CD4-positive, alpha-beta T cell (primary cell): Measurements from ENCODE around the gene UNC5B. TPM values are rescaled to one million over a fixed set of nuclear protein-coding genes. Genes with fewer than 3 reads are reported as not detected.

Source experiments
- ATAC-seq: fragments of 200-7000 bp; cut with Tn5 transposase; one replicate; pipeline ENCODE4 v1.10.0; 2022; ENCODE audit warnings: mild to moderate bottlenecking; ENCODE audit not compliant: poor library complexity
- CTCF ChIA-PET: fragments of 350-600 bp; sonication (Branson Sonifier 250); formaldehyde crosslinking; loops from one replicate; lab custom pipeline; 2021; ENCODE audit warnings: antibody characterized with exemption, inconsistent platforms; lab: Charles Lee
- POLR2A ChIA-PET: fragments of 350-600 bp; sonication (Branson Sonifier 250); formaldehyde crosslinking; loops from one replicate; lab custom pipeline; 2021; ENCODE audit warnings: antibody characterized with exemption, inconsistent platforms; lab: Charles Lee
- DNase-seq, 14 experiments: peaks; one replicate each; pipeline ENCODE4 v3.0.0-alpha.2; 2013 to 2020; ENCODE audit warnings: mixed read lengths in 2 of 14
- H3K27ac ChIP-seq, 2 donors: one replicate each; pipeline versions ENCODE4 v1.5.1 to v1.7.0; 2013; ENCODE audit warnings: low read length in 2 of 2, low read depth in 1 of 2, mild to moderate bottlenecking in 1 of 2
- H3K27me3 ChIP-seq, 2 experiments: 1 replicate in 1 of 2; 2 replicates in 1 of 2; pipeline versions ENCODE4 v1.6.1 to v1.7.0; 2013; ENCODE audit warnings: low read length in 2 of 2, control low read depth in 1 of 2, mild to moderate bottlenecking in 1 of 2, moderate library complexity in 1 of 2; ENCODE audit not compliant: insufficient read depth in 2 of 2, control insufficient read depth in 1 of 2
- H3K36me3 ChIP-seq: one replicate; pipeline ENCODE4 v1.6.1; 2013; ENCODE audit warnings: low read length, control low read depth; ENCODE audit not compliant: insufficient read depth
- H3K4me1 ChIP-seq: one replicate; pipeline ENCODE4 v1.6.1; 2013; ENCODE audit warnings: low read length, control low read depth; ENCODE audit not compliant: insufficient read depth
- H3K4me3 ChIP-seq: one replicate; pipeline ENCODE4 v1.5.1; 2013; ENCODE audit warnings: mild to moderate bottlenecking, low read length, moderate library complexity
- H3K9me3 ChIP-seq, 2 experiments: 1 replicate in 1 of 2; 2 replicates in 1 of 2; pipeline versions ENCODE4 v1.6.1 to v1.7.0; 2013; ENCODE audit warnings: low read length in 2 of 2, mild to moderate bottlenecking in 2 of 2, control low read depth in 1 of 2, moderate library complexity in 1 of 2; ENCODE audit not compliant: control insufficient read depth in 1 of 2, insufficient read depth in 1 of 2
- H3K27ac Mint-ChIP-seq: one replicate; pipeline ENCODE4 v1.8.0; 2020; ENCODE audit warnings: mixed read lengths
- H3K27me3 Mint-ChIP-seq: one replicate; pipeline ENCODE4 v1.8.0; 2021; ENCODE audit warnings: mixed read lengths
- H3K36me3 Mint-ChIP-seq: one replicate; pipeline ENCODE4 v1.8.0; 2021; ENCODE audit warnings: low read depth, mixed read lengths
- H3K4me1 Mint-ChIP-seq: one replicate; pipeline ENCODE4 v1.8.0; 2021; ENCODE audit warnings: low read depth, mixed read lengths
- H3K4me3 Mint-ChIP-seq: one replicate; pipeline ENCODE4 v1.8.0; 2020; ENCODE audit warnings: mild to moderate bottlenecking, mixed read lengths
- H3K9me3 Mint-ChIP-seq: one replicate; pipeline ENCODE4 v1.8.0; 2020; ENCODE audit warnings: mixed read lengths
- intact Hi-C, 2 experiments: fragments of 100-400 bp; cut with DNase I in 1 of 2; cut with micrococcal nuclease in 1 of 2; formaldehyde crosslinking; loops; one replicate each; pipeline versions ENCODE4 v1.15.1 to v1.9.0; 2023 to 2025; cut with DNase I, micrococcal nuclease
- total RNA-seq, 174 experiments: library from RNA in 2 of 174; stranded (reverse) in 2 of 174; gene quantifications; one replicate each; pipeline ENCODE4 v1.2.3 and lab custom pipeline; 2021 to 2026
- TF ChIP-seq, protein P1 (sequence below): fragments of 200-600 bp; IDR thresholded peaks from one replicate; pipeline ENCODE4 v1.8.0; 2022; ENCODE audit warnings: antibody characterized with exemption, mild to moderate bottlenecking

The UNC5B gene
- total RNA-seq, 2 experiments from 2014 or later = 0.03 TPM; not detected in 1

DNA sequence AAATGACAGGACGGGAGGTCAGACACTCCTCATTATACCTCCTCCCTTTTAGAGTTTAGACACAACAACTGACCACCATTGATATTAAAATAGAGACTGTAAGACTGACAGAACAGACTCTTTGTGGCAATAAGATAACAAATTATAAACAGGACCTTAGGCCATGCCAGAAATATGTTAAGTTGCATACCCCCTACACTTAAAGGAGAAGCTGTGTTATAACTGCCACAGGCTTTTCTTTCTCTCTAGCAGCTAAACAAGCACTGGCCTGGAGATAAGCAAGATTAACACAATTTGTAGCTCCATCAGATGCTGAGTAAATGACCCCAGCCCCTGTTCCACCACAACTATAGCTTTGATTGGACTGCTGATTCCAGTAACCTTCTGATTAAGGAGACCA lies 10.5 kb upstream of the UNC5B start:
- Mint-ChIP-seq H3K4me3 (no peak overlapping the region), H3K36me3 (no peaks in the 10 kb centered on the region), H3K27me3 (peaks cover 37% of the 10 kb centered on the region), H3K9me3 (peaks cover 18% of the 10 kb centered on the region), H3K4me1 (no peaks in the 10 kb centered on the region), H3K27ac (no peak overlapping the region)
- ChIA-PET POLR2A (no interaction called here), CTCF (no interaction called here)
- peaks cover under 1 to 15% of the 10 kb centered on the region in 2 experiments for H3K9me3 ChIP-seq
- ATAC-seq (no peak), DNase-seq (no peak)
- TF ChIP-seq, protein P1, sequence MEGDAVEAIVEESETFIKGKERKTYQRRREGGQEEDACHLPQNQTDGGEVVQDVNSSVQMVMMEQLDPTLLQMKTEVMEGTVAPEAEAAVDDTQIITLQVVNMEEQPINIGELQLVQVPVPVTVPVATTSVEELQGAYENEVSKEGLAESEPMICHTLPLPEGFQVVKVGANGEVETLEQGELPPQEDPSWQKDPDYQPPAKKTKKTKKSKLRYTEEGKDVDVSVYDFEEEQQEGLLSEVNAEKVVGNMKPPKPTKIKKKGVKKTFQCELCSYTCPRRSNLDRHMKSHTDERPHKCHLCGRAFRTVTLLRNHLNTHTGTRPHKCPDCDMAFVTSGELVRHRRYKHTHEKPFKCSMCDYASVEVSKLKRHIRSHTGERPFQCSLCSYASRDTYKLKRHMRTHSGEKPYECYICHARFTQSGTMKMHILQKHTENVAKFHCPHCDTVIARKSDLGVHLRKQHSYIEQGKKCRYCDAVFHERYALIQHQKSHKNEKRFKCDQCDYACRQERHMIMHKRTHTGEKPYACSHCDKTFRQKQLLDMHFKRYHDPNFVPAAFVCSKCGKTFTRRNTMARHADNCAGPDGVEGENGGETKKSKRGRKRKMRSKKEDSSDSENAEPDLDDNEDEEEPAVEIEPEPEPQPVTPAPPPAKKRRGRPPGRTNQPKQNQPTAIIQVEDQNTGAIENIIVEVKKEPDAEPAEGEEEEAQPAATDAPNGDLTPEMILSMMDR = no peak
- no peaks in the 10 kb centered on the region for H3K36me3 ChIP-seq
- peaks cover 6 to 13% of the 10 kb centered on the region in 2 experiments for H3K27me3 ChIP-seq
- intact Hi-C loops = no loop called here
- H3K27ac ChIP-seq = no peak overlapping the region
- H3K4me3 ChIP-seq = no peak overlapping the region
- H3K4me1 ChIP-seq = no peaks in the 10 kb centered on the region

GRCh38 chr10:71202314-71202713 lies 10.1 kb upstream of the UNC5B start:
- TF ChIP-seq, protein P1 = no peak
- peaks cover 6 to 17% of the 10 kb centered on the region in 2 experiments for H3K27me3 ChIP-seq
- H3K27me3 Mint-ChIP-seq = peaks cover 41% of the 10 kb centered on the region
- ATAC-seq = no peak
- no peak for DNase-seq
- H3K4me1 Mint-ChIP-seq = no peaks in the 10 kb centered on the region
- H3K36me3 Mint-ChIP-seq = no peaks in the 10 kb centered on the region
- no peak overlapping the region for H3K27ac Mint-ChIP-seq
- ChIA-PET POLR2A (no interaction called here), CTCF (no interaction called here)
- no peak overlapping the region for H3K4me3 Mint-ChIP-seq
- no peaks in the 10 kb centered on the region for H3K4me1 ChIP-seq
- peaks cover 13% of the 10 kb centered on the region for H3K9me3 Mint-ChIP-seq
- H3K27ac ChIP-seq = no peak overlapping the region
- no peaks in the 10 kb centered on the region for H3K36me3 ChIP-seq
- H3K4me3 ChIP-seq = no peak overlapping the region
- intact Hi-C loops = no loop called here
- H3K9me3 ChIP-seq = peaks cover 0 to 15% of the 10 kb centered on the region in 2 experiments

DNA sequence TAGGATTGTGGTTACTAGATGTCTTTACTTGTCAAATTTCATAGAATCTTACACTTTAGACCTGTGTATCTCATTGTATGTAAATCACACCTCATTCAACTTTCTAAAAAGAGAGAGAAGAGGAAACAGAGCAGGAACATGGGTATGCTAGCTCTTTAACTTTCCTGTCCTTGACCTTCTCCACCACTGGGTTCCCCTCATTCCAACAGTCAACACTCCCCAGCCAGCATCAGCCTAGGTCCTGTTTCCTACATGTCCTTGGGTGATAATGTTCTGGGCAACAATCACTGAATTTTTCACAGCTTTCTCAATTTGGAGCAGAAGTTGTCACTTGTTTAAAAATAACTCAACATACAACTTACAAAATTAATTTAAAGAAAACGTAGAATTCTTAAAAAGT lies 9.2 kb upstream of the UNC5B start:
- Mint-ChIP-seq H3K36me3 (no peaks in the 10 kb centered on the region), H3K27ac (no peak overlapping the region), H3K4me1 (no peaks in the 10 kb centered on the region), H3K27me3 (peaks cover 49% of the 10 kb centered on the region), H3K4me3 (no peak overlapping the region), H3K9me3 (peaks cover 9% of the 10 kb centered on the region)
- DNase-seq = no peak
- ChIA-PET POLR2A (no interaction called here), CTCF (interaction anchor here (0.6 kb wide), 1 partner anchor 78 kb away, joined by 3 read pairs; no protein-coding TSS in a partner anchor)
- no peak for ATAC-seq
- Histone ChIP-seq H3K9me3 (peaks cover 0 to 11% of the 10 kb centered on the region in 2 experiments), H3K27ac (no peak overlapping the region), H3K36me3 (no peaks in the 10 kb centered on the region), H3K4me3 (no peak overlapping the region), H3K27me3 (peaks cover 6 to 24% of the 10 kb centered on the region in 2 experiments), H3K4me1 (no peaks in the 10 kb centered on the region)
- TF ChIP-seq, protein P1 = no peak
- intact Hi-C loops = no loop called here
